Neural progenitor cell (in vitro differentiated cells): ENCODE data around the gene EHF.

Experiments
- CTCF ChIP-seq: fragments of 200-600 bp; sonication (generic); IDR thresholded peaks from 2 replicates; pipeline ENCODE4 v1.5.1; 2017; ENCODE audit warnings: antibody characterized with exemption, mild to moderate bottlenecking
- EZH2phosphoT487 ChIP-seq: fragments of 200-600 bp; sonication (generic); IDR thresholded peaks from 2 replicates; pipeline ENCODE4 v1.6.1; 2017; ENCODE audit warnings: antibody characterized with exemption

GRCh38 chr11:34614344-34615104 lies 6.4 kb upstream of the EHF start:
- TF ChIP-seq CTCF (no peak), EZH2phosphoT487 (no peak)
